Measurements from ENCODE around the gene HIF3A. TPM values are rescaled to one million over a fixed set of nuclear protein-coding genes. Genes with fewer than 3 reads are reported as not detected.

Gene HIF3A
- total and polyA plus RNA-seq, 9 of the 15 experiments (the other 6 are each of a cell fraction or from before 2014, with no cell fraction given) = 0.29 TPM; not detected in 8

DNA sequence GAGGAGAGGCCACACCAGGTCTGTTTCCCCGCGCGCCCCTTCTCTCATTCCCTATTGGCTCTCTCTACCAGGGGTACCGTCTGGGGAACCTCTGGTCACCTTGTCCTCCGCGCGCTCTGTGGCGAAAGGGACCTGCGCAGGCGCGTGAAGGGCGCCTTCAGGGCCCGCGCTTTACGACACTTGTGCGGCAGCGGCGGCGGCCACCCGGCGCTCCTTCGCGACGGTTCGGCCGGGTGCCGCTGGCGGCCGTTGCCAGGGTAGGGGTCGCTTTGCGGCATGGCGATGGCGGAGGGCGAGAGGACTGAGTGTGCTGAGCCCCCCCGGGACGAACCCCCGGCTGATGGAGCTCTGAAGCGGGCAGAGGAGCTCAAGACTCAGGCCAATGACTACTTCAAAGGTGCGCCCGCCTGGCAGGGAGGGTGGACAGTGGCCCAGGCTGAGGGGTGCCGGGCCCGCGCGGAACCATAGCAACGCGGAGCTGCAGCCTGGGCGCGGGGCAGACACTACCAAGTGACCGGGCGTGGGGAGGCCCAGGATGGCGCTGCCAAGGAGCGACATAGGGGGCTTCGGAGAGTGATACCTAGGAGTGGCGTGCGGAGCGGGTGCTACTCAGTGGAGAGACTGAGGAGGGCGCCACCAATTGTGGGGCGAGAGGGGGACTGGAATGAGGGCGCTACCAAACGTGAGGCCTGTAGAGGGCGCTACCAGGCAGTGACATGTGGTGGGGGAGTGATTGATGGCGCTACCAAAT, 50.2 kb downstream of the HIF3A start, which contains the start of gene PPP5C:
TSS of gene PPP5C (plus strand) at position 267 of the 751 bp plus-strand sequence. CDS start at position 277, 10 bp downstream.
- BruUV-seq (replicated peaks) = TSS peak; percentile 72
- H3K27me3 ChIP-seq (ENCODE audit: control insufficient read depth in 2 of 2, insufficient read depth in 2 of 2, low read length in 2 of 2) = peaks cover 0 to 7% of the 10 kb centered on the region in 2 experiments; a peak in 2 of 5 replicates
- WGBS (ENCODE audit: insufficient coverage, low coverage, missing lambda C conversion rate) = 0% methylated on average over 50 of the region's 62 CpGs
- ChIA-PET CTCF (ENCODE audit: low intra/inter-chr PET ratio) (interaction anchor here (0.8 kb wide), 1 partner anchor 167 kb away, joined by 3 read pairs; no protein-coding TSS in a partner anchor), POLR2A (interaction anchor here (0.6 to 1.0 kb wide), 2 partner anchors 18 to 19 kb away, joined by 3 to 5 read pairs; no protein-coding TSS in a partner anchor)
- H3K4me1 ChIP-seq (replicated peaks in 1 of 2; ENCODE audit: control insufficient read depth in 2 of 2, insufficient read depth in 2 of 2, low read length in 2 of 2) = peaks cover 25 to 36% of the 10 kb centered on the region in 2 experiments; a peak in 4 of 5 replicates
- ATAC-seq (peak; percentile 91), FAIRE-seq (peak; percentile 88), DNase-seq (ENCODE audit: extremely low read depth in 1 of 4, low spot score in 3 of 4) (peak; percentile 97 to 98 (median 98))
- peaks cover 3% of the 10 kb centered on the region for H3K9me1 ChIP-seq (ENCODE audit: control insufficient read depth, insufficient read depth, low read length)
- peak within 1 kb of the TSS; percentile 95 to 97 for H3K9ac ChIP-seq (ENCODE audit: insufficient read depth in 1 of 2, low read depth in 2 of 2, low read length in 2 of 2)
- in situ Hi-C loops (cut with MboI) (no loop called here), intact Hi-C loops (cut with micrococcal nuclease) (no loop called here)
- peak within 1 kb of the TSS; percentile 100 for H2AFZ ChIP-seq (ENCODE audit: low read depth, low read length)
- H3K4me2 ChIP-seq (ENCODE audit: insufficient read depth, low read length) = peak within 1 kb of the TSS; percentile 97
- peaks cover 33% of the 10 kb centered on the region; the same call in 2 of the 3 replicates for H3K36me3 ChIP-seq (ENCODE audit: control insufficient read depth, insufficient read depth, low read length)
- no peaks in the 10 kb centered on the region for H3K9me3 ChIP-seq (replicated peaks; ENCODE audit: control insufficient read depth, insufficient read depth, low read depth, low read length)
- H3K79me2 ChIP-seq (ENCODE audit: control insufficient read depth, insufficient read depth, low read length) = peaks cover 51% of the 10 kb centered on the region
- H3K4me3 ChIP-seq = peak within 1 kb of the TSS; percentile 100
- peaks cover 9% of the 10 kb centered on the region; the same call in 1 of the 2 replicates for H4K20me1 ChIP-seq (replicated peaks; ENCODE audit: control insufficient read depth, insufficient read depth, low read length)
- H3K27ac ChIP-seq (ENCODE audit: extremely low read depth, low read depth, low read length) = peak within 1 kb of the TSS; percentile 78
- TF ChIP-seq, protein P1, sequence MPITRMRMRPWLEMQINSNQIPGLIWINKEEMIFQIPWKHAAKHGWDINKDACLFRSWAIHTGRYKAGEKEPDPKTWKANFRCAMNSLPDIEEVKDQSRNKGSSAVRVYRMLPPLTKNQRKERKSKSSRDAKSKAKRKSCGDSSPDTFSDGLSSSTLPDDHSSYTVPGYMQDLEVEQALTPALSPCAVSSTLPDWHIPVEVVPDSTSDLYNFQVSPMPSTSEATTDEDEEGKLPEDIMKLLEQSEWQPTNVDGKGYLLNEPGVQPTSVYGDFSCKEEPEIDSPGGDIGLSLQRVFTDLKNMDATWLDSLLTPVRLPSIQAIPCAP (CRISPR knock-in tag; IDR thresholded peaks at IDR 0.05; ENCODE audit: borderline replicate concordance) = no peak
- TF ChIP-seq NFIC (IDR thresholded peaks at IDR 0.05) (peak; percentile 42; the same call in 1 of the 2 replicates), TSC22D4 (tag; IDR thresholded peaks at IDR 0.05) (no peak), NELFE (IDR thresholded peaks at IDR 0.05; ENCODE audit: insufficient read depth, insufficient read length) (no peak), RBM14 (IDR thresholded peaks at IDR 0.05; ENCODE audit: borderline replicate concordance, insufficient read depth, low read depth, low read length) (no peak), ZNF655 (CRISPR knock-in tag; IDR thresholded peaks at IDR 0.05) (no peak), ZNF146 (CRISPR knock-in tag; IDR thresholded peaks at IDR 0.05; ENCODE audit: unreplicated experiment) (no peak), MYBL2 (IDR thresholded peaks at IDR 0.05; ENCODE audit: low read depth) (no peak), MYBL2 (CRISPR knock-in tag; IDR thresholded peaks at IDR 0.05; ENCODE audit: borderline replicate concordance) (no peak), POLR3G (IDR thresholded peaks at IDR 0.05; ENCODE audit: extremely low read depth, insufficient read length, insufficient replicate concordance) (no peak), KLF10 (CRISPR knock-in tag; IDR thresholded peaks at IDR 0.05) (no peak), PRPF4 (IDR thresholded peaks at IDR 0.05; ENCODE audit: insufficient read depth, low read depth, low read length, poor library complexity, severe bottlenecking) (no peak), NFRKB (IDR thresholded peaks at IDR 0.05; ENCODE audit: low read depth) (peak; percentile 53), HNRNPK (IDR thresholded peaks at IDR 0.05; ENCODE audit: low read depth, low read length, poor library complexity, severe bottlenecking) (no peak), MCM7 (IDR thresholded peaks at IDR 0.05) (no peak)
- TF ChIP-seq, protein P2, sequence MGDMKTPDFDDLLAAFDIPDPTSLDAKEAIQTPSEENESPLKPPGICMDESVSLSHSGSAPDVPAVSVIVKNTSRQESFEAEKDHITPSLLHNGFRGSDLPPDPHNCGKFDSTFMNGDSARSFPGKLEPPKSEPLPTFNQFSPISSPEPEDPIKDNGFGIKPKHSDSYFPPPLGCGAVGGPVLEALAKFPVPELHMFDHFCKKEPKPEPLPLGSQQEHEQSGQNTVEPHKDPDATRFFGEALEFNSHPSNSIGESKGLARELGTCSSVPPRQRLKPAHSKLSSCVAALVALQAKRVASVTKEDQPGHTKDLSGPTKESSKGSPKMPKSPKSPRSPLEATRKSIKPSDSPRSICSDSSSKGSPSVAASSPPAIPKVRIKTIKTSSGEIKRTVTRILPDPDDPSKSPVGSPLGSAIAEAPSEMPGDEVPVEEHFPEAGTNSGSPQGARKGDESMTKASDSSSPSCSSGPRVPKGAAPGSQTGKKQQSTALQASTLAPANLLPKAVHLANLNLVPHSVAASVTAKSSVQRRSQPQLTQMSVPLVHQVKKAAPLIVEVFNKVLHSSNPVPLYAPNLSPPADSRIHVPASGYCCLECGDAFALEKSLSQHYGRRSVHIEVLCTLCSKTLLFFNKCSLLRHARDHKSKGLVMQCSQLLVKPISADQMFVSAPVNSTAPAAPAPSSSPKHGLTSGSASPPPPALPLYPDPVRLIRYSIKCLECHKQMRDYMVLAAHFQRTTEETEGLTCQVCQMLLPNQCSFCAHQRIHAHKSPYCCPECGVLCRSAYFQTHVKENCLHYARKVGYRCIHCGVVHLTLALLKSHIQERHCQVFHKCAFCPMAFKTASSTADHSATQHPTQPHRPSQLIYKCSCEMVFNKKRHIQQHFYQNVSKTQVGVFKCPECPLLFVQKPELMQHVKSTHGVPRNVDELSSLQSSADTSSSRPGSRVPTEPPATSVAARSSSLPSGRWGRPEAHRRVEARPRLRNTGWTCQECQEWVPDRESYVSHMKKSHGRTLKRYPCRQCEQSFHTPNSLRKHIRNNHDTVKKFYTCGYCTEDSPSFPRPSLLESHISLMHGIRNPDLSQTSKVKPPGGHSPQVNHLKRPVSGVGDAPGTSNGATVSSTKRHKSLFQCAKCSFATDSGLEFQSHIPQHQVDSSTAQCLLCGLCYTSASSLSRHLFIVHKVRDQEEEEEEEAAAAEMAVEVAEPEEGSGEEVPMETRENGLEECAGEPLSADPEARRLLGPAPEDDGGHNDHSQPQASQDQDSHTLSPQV (IDR thresholded peaks at IDR 0.05) = no peak
